Hematopoietic multipotent progenitor cell treated with erythropoietin and hydrocortisone succinate and interleukin-3 and kit ligand, for 4 days (in vitro differentiated cells): Measurements from ENCODE around the gene ABHD16A.

ENCODE experiments used
- DNase-seq: peaks from one replicate; pipeline ENCODE4 v3.0.0-alpha.2; 2015

ABHD16A gene

DNA sequence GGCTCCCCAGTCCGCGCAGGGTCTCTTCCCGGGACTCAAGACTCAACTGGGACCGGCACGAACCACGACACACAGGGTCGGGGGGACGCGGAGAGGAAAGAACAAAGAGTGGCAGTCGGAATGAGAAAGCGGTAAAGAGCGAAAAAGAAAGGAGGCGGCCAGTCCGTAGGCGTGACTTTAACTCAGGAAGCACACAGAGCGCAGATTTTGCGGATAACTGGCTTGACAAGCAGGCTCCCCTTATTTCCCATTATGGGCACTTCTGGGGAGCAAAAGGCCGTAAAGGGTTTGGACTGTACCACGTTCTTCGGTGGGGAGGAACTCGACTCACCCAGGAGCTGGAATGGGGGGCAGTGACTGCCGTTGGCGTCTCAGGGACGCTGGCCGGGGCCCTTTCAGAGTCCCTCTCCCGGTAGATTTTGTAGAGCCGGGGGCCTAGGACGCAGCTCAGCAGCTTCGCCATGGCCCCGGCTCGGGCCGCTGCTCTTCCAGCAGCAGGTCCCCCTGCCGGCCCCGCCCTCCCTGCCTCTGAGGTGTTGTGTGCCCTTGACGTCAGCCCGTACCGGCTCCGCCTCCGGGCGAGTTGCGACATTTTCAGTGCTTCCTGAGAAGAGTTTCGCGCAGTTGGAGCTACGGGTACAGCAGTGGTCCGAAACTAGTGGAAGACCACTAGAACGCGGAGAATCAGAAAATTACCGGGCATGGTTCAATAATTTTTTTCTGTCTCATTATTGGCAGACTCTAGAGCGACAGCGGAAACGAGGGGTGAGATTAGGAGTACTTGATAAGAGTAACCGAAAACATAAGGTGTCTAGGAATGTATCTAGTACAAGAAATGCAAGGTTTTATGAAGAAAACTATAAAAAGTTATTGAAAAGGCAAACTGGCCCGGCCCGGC is at the start of gene ABHD16A:
Gene ABHD16A (minus strand): TSS at position 506 of the 898 bp plus-strand sequence. CDS start 43 bp downstream, at position 463.
- DNase-seq = peak; percentile 100

DNA sequence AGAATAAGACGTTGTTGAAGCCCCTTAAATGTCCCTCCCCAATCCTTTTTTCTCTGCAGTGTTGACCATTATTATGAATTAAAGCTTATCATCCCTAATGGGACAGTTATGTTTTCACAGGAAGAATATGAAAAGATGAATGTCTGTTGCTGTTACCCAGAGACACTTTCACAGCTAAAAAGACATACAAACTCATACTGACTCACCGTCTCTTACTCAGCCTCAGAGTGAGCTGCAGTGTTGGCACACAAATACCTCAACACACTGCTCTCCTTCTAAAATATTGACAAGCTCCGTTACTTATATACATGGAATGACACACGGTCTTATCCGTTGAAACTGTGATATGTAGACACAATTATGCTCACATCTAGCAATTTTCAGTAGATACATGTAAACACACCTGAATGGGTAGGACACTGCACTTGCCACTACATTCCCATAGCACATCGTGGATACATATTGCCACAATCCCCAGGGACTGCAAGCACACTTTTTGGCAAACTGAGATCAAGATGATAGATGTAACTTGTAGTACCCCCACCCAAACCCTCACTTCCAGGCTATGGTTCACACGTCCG is 49.7 kb upstream of the ABHD16A start:
- DNase-seq = no peak

DNA sequence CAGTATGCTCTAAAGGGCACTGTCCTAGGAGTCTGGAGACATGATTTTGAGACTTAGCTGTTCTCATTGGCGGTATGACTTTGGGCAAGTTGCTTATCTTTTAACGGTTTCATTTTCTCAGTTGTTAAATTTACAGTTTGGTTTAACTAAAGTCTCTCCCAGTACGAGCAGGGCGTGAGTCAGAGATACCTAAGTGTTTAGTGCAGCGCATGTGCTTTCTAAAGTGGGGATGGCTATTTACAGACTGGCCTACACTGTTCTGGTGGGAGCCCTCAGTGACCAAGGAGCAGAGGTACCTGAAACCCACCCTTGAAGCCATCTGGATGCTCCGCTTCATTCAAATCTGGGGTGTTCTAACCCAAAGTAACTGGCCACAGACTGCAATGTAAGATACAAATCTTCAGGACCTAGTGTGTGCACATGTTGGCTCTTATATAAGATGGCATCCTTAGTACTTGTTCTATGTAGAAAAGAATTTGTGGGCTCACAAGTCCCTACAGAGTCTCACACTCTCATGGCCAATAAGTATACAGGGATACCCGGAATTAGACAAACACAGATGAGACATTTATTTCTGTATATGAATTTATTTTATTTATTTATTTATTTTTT is 47.4 kb upstream of the ABHD16A start:
- DNase-seq = no peak

DNA sequence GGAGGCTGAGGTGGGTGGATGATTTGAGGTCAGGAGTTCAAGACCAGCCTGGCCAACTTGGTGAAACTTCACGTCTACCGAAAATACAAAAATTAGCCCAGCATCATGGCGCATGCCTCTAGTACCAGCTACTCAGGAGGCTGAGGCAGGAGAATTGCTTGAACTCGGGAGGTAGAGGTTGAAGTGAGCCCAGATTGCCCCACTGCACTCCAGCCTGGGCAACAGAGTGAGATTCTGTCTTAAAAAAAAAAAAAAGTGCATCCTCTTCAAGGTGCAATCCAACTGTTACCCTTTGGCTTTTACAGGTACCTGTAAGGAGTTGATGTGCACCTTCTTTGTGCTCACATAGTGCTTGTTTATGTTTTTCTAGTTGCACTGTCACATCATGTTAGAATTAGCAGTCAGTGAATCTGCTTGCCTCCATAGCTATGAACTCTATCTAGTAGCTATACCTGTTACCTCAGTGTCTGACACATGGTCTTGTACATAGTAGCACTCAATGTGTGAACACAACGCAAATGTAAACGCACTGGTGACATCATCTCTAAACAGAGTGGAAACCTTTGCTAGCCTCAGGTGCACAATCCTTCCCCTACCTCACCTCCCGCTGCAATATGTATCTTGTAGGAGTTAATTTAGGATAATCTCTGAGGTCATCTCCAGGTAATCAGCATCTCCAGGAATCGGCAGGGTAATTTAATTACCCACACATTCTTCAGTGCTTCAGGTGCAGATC is 46.3 kb upstream of the ABHD16A start:
- DNase-seq = no peak

DNA sequence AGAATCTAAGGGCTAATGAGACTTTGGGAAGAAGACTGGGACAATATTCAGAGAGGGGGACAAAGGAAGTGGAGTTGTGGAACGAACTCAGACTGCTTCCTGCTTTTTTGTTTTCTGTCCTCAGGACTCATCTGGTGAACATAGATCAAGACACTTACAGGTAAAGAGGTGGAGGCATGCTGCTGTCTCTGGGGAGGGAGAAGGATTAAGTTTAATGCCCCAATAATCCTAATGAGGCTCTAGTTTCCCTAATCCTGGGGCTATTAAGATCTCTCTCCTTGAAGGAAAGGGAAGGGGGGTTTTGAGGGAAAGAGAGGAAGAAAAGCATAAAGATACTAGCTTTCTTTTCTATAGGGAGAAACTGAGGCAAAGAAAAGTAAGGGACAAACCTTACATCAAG is 41.3 kb upstream of the ABHD16A start:
- no peak for DNase-seq

DNA sequence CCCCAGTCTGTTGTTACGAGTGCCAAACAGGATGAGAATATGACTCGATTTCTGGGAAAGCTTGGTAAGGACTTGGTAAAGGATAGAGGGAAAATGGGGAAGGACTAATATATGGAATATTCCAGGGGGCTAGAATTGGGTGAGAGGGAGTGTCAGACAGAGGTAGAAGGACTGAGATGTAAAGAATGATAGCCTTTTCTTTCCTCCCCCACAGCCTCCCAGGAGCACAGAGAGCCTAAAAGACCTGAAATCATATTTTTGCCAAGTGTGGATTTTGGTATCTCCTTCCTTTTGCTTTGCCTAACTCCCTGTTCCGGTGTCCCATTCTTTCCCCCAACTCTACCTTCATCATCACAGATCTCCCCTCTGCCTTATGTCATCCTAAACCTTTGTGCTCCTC is 39.8 kb upstream of the ABHD16A start:
- no peak for DNase-seq

DNA sequence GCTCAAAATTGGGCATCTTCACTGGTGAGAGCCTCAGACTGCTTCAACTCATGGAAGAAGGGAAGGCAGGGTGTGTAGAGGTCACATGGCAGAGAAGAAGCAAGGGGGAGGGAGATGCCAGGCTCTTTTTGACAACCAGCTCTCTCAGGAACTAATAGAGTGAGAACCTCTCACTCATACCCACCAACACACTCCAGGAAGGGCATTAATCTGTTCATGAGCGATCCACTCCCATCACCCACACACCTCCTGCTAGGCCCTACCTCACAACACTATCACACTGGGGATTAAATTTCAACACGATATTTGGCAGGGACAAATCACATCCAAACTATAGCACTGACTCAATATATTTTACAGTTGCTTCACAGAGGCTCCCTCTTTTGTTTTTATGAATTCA is 38.7 kb upstream of the ABHD16A start:
- DNase-seq = no peak

DNA sequence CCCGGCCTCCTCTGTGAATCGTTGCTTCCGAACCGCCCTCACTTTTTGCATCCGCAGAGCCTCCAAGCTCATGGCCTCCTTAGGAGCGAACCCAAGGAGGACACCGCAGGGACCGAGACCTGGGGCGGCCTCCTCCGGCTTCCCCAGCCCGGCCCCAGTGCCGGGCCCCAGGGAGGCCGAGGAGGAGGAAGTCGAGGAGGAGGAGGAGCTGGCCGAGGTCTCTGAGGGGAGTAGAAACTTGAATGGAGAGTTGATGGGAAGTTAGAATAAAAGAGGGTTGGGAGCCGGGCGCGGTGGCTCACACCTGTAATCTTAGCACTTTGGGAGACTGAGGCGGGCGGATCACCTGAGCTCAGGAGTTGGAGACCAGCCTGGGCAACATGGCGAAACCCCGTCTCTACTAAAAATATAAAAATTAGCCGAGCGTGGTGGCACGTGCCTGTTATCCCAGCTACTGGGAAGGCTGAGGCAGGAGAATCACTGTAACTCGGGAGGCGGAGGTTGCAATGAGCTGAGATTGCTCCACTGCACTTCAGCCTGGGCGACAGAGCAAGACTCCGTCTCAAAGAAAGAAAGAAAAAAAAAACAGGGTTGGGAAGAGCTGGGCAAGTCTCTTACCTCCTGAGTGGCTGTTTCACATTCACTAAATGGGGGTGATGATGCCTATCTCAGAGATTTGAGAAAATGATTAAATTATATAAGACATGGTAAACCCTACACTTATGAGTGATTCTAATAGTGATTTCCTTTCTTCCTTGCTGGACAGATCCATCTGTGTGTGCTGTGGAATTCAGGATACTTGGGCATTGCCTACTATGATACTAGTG is 37.5 kb upstream of the ABHD16A start:
- peak; percentile 73 for DNase-seq

DNA sequence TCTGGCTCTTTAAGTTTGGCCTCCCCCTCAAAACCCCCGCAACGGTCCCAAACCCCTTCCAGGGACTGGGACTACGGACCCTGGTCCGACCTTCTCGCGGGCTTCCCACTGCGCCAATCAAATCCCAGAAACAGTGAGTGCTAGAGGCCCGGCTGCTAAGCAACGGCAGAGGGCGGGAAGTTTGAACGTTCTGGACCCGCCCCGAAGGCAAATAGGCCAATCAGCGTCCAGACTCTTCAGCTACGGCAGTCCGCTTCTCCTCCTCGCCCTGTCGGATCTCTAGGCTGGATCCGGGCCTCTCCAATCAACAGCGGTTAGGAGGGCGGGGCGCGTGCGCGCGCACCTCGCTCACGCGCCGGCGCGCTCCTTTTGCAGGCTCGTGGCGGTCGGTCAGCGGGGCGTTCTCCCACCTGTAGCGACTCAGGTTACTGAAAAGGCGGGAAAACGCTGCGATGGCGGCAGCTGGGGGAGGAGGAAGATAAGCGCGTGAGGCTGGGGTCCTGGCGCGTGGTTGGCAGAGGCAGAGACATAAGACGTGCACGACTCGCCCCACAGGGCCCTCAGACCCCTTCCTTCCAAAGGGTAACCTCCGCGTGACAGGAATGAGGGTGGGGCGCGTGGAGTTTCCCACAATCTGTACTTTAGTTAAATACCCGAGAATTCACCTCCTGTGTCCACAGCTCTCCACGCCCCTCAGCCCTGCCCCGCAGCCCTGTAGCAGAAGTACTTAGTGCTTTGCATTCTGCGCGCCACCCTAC is 36.7 kb upstream of the ABHD16A start, which contains the start of gene MSH5:
Gene MSH5 (plus strand): TSS at position 367 of the 758 bp plus-strand sequence. CDS start 462 bp downstream, outside the sequence.
- peak; percentile 100 for DNase-seq

DNA sequence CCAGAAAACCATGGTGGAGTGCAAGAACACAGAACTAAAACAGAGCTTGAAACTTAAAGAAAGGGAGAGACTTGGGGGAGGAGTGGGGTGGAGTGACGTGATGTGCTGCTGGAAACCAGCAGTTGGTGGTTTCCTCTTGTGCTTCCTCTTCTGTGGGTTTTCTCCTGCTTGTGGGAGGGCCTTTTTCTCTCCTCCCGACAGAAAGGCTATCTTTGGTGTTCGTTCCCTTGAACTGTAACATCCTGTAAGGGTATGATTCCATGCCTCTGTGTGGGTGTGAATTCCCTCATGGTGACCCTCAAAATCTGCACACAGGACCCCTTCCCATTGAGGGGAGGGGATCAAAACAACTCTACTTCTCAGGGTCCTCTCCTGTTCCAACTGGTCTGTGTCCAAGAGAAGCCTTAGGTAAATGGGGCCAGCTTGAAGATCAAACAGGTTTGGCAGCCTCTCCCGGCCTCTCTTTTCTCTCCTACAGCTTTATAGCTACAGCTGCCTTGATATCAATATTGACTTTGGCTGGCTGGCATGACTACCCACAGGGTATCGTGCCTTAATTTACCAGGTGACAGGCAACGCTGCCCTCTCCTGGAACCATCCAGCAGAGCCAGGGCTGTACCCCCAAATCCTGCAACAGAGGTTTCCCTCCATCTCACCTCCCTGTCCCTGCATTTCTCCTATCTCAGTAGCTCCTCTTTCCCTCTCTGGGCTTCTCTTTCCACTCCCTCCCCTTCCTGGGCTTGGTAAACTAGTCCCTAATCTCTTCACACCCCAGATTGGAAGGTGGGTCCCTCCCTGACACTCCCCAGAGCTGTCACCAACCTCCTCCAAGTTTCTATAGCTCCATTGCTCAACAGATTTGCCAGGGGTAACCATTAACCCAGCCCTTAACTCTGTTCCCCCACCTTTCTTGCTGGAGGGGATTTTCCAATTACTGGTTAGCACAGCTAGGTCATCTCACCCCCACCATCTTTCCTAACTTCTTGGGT is 35.2 kb upstream of the ABHD16A start:
- peak; percentile 97 for DNase-seq

DNA sequence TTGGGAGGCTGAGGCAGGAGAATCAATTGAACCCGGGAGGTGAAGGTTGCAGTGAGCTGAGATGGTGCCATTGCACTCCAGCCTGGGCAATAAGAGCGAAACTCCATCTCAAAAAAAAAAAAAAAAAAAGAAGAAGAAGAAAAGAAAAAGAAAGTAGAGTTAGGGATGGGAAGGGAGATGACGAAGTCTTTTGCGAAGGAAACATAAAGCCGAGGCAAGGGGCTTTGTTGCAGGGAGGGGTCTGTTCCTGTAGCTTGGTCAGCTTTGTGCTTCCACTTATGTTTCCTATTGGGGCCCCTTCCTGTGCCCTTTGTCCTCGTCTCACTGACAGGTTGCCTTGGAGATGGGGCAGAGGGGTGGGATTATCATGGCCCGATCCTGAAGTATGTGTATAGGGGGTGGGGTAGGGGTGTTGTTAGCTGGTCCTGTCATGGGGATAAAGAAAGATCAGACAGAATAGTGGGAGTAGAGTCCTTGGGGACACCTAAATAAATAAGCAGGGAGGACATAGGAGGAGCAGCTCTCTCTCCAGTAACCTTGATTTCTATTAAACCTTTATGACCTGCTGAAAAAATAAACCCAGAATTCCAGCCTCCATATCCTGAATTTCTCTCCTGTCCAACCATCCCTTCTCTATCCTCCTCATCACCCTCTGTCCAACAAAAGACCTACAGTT is 34.3 kb upstream of the ABHD16A start:
- peak; percentile 89 for DNase-seq

DNA sequence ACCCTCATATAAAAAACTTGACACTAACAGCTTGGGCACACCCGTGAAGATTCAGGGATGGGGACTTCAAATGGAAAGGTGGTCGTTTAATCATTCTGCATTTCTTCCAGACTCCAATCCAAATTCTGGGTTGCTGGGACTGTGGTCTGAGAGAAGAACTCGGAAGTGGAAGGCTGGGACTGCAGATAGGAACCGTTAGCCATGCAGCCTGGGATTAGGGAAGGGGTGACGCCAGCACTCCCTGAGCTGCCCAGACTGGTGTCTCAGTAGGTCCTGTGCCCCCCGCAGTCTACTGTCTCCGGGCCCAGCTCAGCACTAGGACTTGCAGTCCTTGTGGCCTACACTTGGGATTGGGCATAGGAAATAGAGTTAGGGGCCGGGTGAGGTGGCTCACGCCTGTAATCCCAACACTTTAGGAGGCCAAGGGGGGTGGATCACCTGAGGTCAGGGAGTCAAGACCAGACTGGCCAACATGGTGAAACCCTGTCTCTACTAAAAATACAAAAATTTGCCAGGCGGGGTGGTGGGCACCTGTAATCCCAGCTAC is 33.7 kb upstream of the ABHD16A start:
- peak; percentile 31 for DNase-seq

DNA sequence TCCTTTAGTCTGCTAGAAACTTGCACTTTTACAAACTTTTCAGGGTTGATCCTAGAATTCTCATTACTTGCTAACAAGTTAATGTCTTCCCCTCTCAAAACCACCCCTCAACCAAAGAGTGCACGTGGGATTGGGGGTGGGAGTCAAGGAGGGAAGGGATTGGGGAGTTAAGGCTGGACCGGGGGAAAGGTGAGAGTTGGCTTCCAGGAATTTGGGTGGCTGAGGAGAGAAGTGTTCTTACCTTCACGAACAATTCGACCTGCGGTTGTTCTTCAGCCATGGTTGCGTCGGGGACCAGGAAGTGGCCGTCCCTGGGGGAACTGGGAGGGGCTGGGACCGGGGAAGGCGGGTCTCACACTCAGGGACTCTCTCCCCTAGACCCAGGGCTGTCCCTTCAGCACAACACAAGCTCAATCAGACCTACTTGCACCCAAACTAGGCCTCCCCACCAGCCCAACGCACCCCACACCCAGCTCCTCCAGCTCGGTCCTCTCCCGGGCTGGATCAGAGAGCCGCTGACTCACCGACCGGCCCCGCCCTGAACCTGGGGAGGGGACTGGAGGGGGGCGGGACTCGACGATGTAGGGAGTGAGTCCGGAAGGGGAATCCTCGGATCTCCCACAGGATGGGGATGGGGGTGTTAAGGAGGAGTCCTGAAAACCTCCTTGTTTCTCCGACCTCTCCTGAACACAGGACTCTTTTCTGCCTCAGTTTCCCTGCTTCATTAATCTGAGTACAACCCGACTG is 33.1 kb upstream of the ABHD16A start, which contains the start of gene CLIC1:
Gene CLIC1 (minus strand): TSS at position 510 of the 747 bp plus-strand sequence. CDS start 230 bp downstream, at position 280.
- peak; percentile 94 for DNase-seq

DNA sequence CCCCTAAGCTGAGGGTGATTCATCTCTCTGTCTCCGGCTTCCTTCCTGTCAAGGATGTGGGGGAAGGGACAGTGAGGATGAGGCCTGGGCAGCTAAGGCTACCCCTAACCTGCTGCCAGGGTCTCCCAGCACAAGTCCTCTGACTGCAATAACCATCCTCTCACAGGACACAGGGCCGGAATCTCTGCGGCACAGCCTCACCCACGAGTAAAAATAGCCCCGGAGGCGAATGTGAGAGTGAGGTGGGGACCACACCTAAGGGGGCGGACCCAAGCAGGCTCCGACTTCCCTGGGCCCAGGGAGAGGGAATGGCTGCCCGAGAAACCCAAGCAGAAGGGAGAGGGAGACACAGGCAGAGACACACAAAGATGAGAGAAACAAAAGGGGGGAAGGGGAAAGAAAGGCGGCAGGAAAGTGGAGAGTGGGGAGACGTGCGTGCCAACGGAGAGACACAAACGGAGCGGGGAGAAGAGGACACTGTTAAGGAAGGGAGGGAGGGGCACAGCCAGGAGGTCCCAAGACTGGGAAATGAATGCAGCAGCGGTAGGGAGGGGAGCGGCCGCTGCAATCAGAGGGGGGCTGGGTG is 31.8 kb upstream of the ABHD16A start:
- DNase-seq = peak; percentile 90

DNA sequence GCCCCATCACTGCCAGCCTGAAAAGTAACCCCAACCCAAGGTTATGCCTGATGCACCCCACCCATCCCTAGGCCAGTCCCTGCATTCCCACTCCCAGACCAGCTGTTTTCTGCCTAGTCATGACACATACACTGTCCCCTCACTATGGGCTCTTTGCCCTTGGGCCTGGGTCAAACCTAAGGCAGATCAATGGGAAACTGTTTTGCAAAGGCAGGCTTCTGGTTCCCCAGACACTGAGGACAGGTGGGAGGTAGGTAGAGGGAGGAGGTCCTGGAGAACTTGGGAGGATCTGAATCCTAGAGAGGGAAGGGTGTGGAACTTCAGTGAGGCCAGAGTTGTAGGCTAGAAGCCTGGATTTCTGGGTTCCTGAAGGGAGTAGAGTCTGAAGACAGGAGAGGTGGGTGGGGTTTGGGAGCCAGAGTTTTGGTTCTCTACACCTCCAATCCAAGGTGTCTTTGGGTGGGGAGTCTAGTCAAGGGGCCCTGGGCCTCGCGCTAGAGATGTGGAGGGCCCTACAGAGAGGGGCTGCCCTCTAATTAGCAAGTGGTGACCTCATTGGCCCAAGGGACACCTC is 31.2 kb upstream of the ABHD16A start:
- no peak for DNase-seq

DNA sequence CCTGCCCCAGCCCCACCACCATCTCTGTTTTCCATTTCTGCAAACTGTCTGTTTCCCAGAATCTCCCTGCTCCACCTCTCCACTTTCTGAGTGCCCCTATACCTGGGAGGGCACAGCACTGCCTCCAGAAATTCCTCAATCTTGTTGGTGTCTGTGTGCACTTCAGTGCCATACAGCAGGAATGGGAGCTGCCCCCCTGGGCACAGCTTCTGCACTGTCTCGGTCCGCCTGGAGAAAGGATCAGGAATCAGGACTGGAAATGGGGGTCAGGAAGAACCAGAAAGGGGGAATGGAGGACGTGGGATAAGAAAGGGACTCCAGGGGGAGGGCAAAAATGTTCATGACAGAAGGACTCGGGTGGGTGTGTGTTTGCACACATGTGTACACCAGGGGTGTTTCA is 30.6 kb upstream of the ABHD16A start:
- DNase-seq = no peak

DNA sequence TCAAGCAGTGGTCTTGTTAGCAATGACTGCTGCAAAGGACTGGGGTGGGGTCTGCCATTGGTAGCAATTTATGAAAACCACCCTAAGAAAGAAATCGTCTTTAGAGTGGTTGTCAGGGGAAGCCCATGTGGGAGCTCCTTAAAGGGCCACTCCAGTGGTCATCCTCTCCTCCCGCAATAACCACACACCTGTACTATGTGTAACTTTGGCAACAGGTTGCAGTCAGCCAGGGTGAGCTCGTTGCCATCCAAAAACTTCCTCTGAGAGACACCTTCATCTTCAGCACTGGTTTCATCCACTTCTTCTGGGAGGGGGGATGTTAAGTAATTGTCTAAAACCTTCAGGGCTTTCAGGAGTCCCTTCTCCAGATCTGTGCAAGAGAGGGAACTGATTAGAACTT is 28.9 kb upstream of the ABHD16A start:
- DNase-seq = no peak
